HEK293 (cell line): ENCODE data around the gene TOPBP1.

ENCODE experiments used
- CTCF ChIA-PET: fragments of 350-600 bp; formaldehyde crosslinking; extraction: SDS; loops from one replicate; lab custom pipeline; 2021; ENCODE audit warnings: antibody characterized with exemption; lab: Yijun Ruan, JAX
- POLR2A ChIA-PET: fragments of 300-600 bp; formaldehyde crosslinking; extraction: SDS; loops from one replicate; lab custom pipeline; 2020; ENCODE audit warnings: antibody characterized with exemption, inconsistent platforms; lab: Yijun Ruan, JAX
- H3K27ac ChIP-seq: fragments of 200-500 bp; sonication (Bioruptor generic); 2 replicates; pipeline ENCODE4 v1.5.1; 2014; ENCODE audit warnings: low read depth, low read length, control low read depth, inconsistent platforms; ENCODE audit errors: extremely low read depth
- H3K36me3 ChIP-seq, 2 experiments: fragments of 200-500 bp in 1 of 2; sonication (Bioruptor generic) in 1 of 2; 1 replicate in 1 of 2; 2 replicates in 1 of 2; pipeline ENCODE4 v1.5.1; 2014 to 2017; ENCODE audit warnings: inconsistent platforms in 2 of 2, low read length in 2 of 2; ENCODE audit not compliant: control insufficient read depth in 2 of 2, insufficient read depth in 1 of 2
- H3K4me1 ChIP-seq: fragments of 200-500 bp; sonication (Bioruptor generic); 2 replicates; pipeline ENCODE4 v1.5.1; 2014; ENCODE audit warnings: mild to moderate bottlenecking, low read length, inconsistent platforms; ENCODE audit not compliant: control insufficient read depth, insufficient read depth
- H3K4me3 ChIP-seq: 2 replicates; pipeline ENCODE4 v1.5.1; 2011; ENCODE audit warnings: low read depth, mild to moderate bottlenecking, control low read depth, low read length, moderate library complexity
- H3K9me3 ChIP-seq: fragments of 200-500 bp; sonication (Bioruptor generic); 2 replicates; pipeline ENCODE4 v1.5.1; 2014; ENCODE audit warnings: low read depth, low read length, inconsistent platforms; ENCODE audit not compliant: control insufficient read depth, insufficient read depth
- KLF17 ChIP-seq: fragments of 450-650 bp; formaldehyde crosslinking; IDR thresholded peaks from 2 replicates; pipeline ENCODE4 v1.5.1; 2016; ENCODE audit warnings: missing biosample characterization, missing genetic modification characterization
- ZBTB10 ChIP-seq: fragments of 450-650 bp; formaldehyde crosslinking; IDR thresholded peaks from 2 replicates; pipeline ENCODE4 v1.5.1; 2016; ENCODE audit warnings: missing biosample characterization, missing genetic modification characterization
- ZBTB6 ChIP-seq: fragments of 450-650 bp; formaldehyde crosslinking; IDR thresholded peaks from 2 replicates; pipeline ENCODE4 v1.5.1; 2017; ENCODE audit warnings: missing biosample characterization, missing genetic modification characterization
- ZFP3 ChIP-seq: fragments of 450-650 bp; formaldehyde crosslinking; IDR thresholded peaks from 2 replicates; pipeline ENCODE4 v1.5.1; 2016; ENCODE audit warnings: low read depth, missing biosample characterization, missing genetic modification characterization
- ZNF10 ChIP-seq: fragments of 450-650 bp; formaldehyde crosslinking; IDR thresholded peaks from 2 replicates; pipeline ENCODE4 v1.5.1; 2017; ENCODE audit warnings: missing biosample characterization, missing genetic modification characterization
- ZNF174 ChIP-seq: fragments of 450-650 bp; formaldehyde crosslinking; IDR thresholded peaks from 2 replicates; pipeline ENCODE4 v1.5.0; 2017; ENCODE audit warnings: missing biosample characterization, mild to moderate bottlenecking, missing genetic modification characterization
- ZNF266 ChIP-seq: fragments of 450-650 bp; formaldehyde crosslinking; IDR thresholded peaks from 2 replicates; pipeline ENCODE4 v1.5.1; 2016; ENCODE audit warnings: missing biosample characterization, missing genetic modification characterization, low read depth
- ZNF302 ChIP-seq: fragments of 450-650 bp; formaldehyde crosslinking; IDR thresholded peaks from 2 replicates; pipeline ENCODE4 v1.5.1; 2016; ENCODE audit warnings: missing biosample characterization, missing genetic modification characterization, low read depth
- ZNF391 ChIP-seq: fragments of 450-650 bp; formaldehyde crosslinking; IDR thresholded peaks from 2 replicates; pipeline ENCODE4 v1.5.1; 2016; ENCODE audit warnings: low read depth, missing biosample characterization, missing genetic modification characterization, borderline replicate concordance
- ZNF398 ChIP-seq: fragments of 450-650 bp; formaldehyde crosslinking; IDR thresholded peaks from 2 replicates; pipeline ENCODE4 v1.5.1; 2017; ENCODE audit warnings: missing biosample characterization, missing genetic modification characterization
- ZNF580 ChIP-seq: fragments of 450-650 bp; formaldehyde crosslinking; IDR thresholded peaks from 2 replicates; pipeline ENCODE4 v1.5.1; 2016; ENCODE audit warnings: missing biosample characterization, missing genetic modification characterization
- ZSCAN16 ChIP-seq: fragments of 450-650 bp; formaldehyde crosslinking; IDR thresholded peaks from 2 replicates; pipeline ENCODE4 v1.5.1; 2016; ENCODE audit warnings: missing biosample characterization, missing genetic modification characterization
- TF ChIP-seq, protein P1 (sequence below): fragments of 450-650 bp; formaldehyde crosslinking; IDR thresholded peaks from 2 replicates; pipeline ENCODE4 v1.5.1; 2016; ENCODE audit warnings: missing biosample characterization, missing genetic modification characterization

Gene TOPBP1

DNA sequence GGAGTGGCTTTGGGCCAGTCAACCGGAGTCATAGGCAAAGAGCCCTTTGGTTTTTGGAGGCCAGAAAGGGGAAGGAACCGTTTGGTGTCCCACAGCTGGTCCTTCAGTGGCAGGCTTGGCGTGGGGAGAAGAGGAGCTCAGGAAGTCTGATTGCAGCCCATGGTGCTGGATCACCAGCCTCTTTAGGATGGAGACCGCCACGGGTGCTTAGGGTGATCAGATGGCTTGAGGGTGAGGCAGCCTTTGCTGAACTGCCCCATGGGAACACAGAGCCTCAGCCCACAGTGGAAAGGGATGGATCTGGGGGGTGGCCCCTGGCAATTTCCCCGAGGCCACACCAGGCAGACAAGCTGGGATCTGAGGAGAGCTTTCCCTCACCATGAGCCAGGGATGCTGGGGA is 38.6 kb upstream of the TOPBP1 start:
- no peak for TF ChIP-seq KLF17 (tag by site-specific recombination)
- no peak for TF ChIP-seq ZNF391 (tag by site-specific recombination)
- TF ChIP-seq ZSCAN16: no peak
- TF ChIP-seq ZBTB10 (tag by site-specific recombination): no peak
- TF ChIP-seq ZFP3 (tag by site-specific recombination): no peak
- TF ChIP-seq ZNF266 (tag by site-specific recombination): no peak
- no peaks in the 10 kb centered on the region for H3K9me3 ChIP-seq
- H3K4me1 ChIP-seq: no peaks in the 10 kb centered on the region
- H3K4me3 ChIP-seq: no peak overlapping the region
- ChIA-PET POLR2A (no interaction called here), CTCF (interaction anchor here (0.5 kb wide), 1 partner anchor 34 kb away, joined by 4 read pairs; no protein-coding TSS in a partner anchor)
- H3K27ac ChIP-seq: no peak overlapping the region
- no peaks in the 10 kb centered on the region for H3K36me3 ChIP-seq

DNA sequence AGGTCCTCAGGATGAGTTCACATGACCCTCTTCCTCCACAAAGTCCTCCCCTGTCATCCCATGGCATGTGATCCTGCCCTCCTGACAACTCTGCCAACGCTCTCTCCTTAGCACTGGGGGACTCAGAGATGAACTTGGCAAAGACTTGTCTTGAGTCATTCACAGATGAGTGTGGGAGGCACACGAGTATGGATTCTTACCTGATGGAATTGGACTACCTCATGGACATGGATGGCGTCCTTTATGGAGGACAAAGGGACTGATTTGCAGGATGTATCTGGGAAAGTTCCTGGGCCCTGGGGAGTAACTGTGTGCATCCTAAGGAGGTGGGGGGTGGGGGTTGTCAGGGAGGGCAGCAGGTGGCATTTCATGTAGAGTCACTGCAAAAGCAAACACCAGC is 38.2 kb upstream of the TOPBP1 start:
- POLR2A ChIA-PET: no interaction called here
- Histone ChIP-seq H3K27ac (no peak overlapping the region), H3K4me3 (no peak overlapping the region), H3K9me3 (no peaks in the 10 kb centered on the region), H3K4me1 (no peaks in the 10 kb centered on the region)
- CTCF ChIA-PET: interaction anchor here (0.5 kb wide), 1 partner anchor 34 kb away, joined by 4 read pairs; no protein-coding TSS in a partner anchor
- TF ChIP-seq, protein P1, sequence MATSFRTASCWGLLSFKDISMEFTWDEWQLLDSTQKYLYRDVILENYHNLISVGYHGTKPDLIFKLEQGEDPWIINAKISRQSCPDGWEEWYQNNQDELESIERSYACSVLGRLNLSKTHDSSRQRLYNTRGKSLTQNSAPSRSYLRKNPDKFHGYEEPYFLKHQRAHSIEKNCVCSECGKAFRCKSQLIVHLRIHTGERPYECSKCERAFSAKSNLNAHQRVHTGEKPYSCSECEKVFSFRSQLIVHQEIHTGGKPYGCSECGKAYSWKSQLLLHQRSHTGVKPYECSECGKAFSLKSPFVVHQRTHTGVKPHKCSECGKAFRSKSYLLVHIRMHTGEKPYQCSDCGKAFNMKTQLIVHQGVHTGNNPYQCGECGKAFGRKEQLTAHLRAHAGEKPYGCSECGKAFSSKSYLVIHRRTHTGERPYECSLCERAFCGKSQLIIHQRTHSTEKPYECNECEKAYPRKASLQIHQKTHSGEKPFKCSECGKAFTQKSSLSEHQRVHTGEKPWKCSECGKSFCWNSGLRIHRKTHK: no peak
- no peak for TF ChIP-seq ZNF10 (tag by site-specific recombination)
- TF ChIP-seq ZNF174 (tag by site-specific recombination): no peak
- TF ChIP-seq ZBTB6 (tag by site-specific recombination): no peak
- TF ChIP-seq ZNF398 (tag by site-specific recombination): no peak
- no peak for TF ChIP-seq ZNF580 (tag by site-specific recombination)
- no peak for TF ChIP-seq ZNF302
- TF ChIP-seq, all 188 proteins: peak for 0
- H3K36me3 ChIP-seq: no peaks in the 10 kb centered on the region
